Kidney epithelial cell (primary cell): ENCODE results near the gene XRCC1. TPM values are rescaled to one million over a fixed set of nuclear protein-coding genes. Genes with fewer than 3 reads are reported as not detected.
A peak's percentile ranks its signal among the peaks of the same experiment; 100 is the strongest.

Experiments used
- DNase-seq: peaks from one replicate; pipeline ENCODE4 v3.0.0-alpha.2; 2010; ENCODE audit warnings: low read depth
- H3K27me3 ChIP-seq: 2 replicates; pipeline ENCODE4 v1.6.0; 2011; ENCODE audit warnings: low read length; ENCODE audit not compliant: control insufficient read depth, insufficient read depth
- H3K36me3 ChIP-seq: 2 replicates; pipeline ENCODE4 v1.5.1; 2011; ENCODE audit warnings: low read length; ENCODE audit not compliant: control insufficient read depth, insufficient read depth
- H3K4me3 ChIP-seq: 2 replicates; pipeline ENCODE4 v1.5.1; 2011; ENCODE audit warnings: low read depth, mild to moderate bottlenecking, control low read depth, low read length
- CTCF ChIP-seq: IDR thresholded peaks from 2 replicates; pipeline ENCODE4 v1.5.1; 2011; ENCODE audit warnings: mild to moderate bottlenecking, moderate library complexity, low read length, control low read depth, inconsistent platforms; ENCODE audit not compliant: insufficient read depth, poor library complexity, severe bottlenecking
- total RNA-seq: library from RNA; depleted of rRNA; stranded (reverse); fragments of >200 nt; gene quantifications from 2 replicates; pipeline ENCODE4 v1.2.3, GENCODE V29; 2015

XRCC1 gene
- total RNA-seq, 1 donor from 2014 or later, result 32.9 TPM

GRCh38 chr19:43584484-43584883, 9.2 kb upstream of the XRCC1 start:
- H3K4me3 ChIP-seq, result no peak overlapping the region
- H3K36me3 ChIP-seq, result peaks cover 2% of the 10 kb centered on the region
- TF ChIP-seq CTCF, result no peak
- no peaks in the 10 kb centered on the region for H3K27me3 ChIP-seq
- peak; percentile 32 for DNase-seq

- no peak for TF ChIP-seq CTCF
- no peak overlapping the region for H3K4me3 ChIP-seq
- H3K36me3 ChIP-seq, result peaks cover 2% of the 10 kb centered on the region
- no peak for DNase-seq
- H3K27me3 ChIP-seq, result no peaks in the 10 kb centered on the region
These were observed 7.2 kb upstream of the XRCC1 start for GRCh38 chr19:43582495-43582894.

GRCh38 chr19:43581467-43581866, 6.1 kb upstream of the XRCC1 start:
- Histone ChIP-seq H3K27me3 (no peaks in the 10 kb centered on the region), H3K4me3 (no peak overlapping the region), H3K36me3 (peaks cover 2% of the 10 kb centered on the region)
- TF ChIP-seq CTCF, result no peak
- no peak for DNase-seq

GRCh38 chr19:43578787-43579186, 3.5 kb upstream of the XRCC1 start:
- Histone ChIP-seq H3K36me3 (no peaks in the 10 kb centered on the region), H3K4me3 (no peak overlapping the region), H3K27me3 (no peaks in the 10 kb centered on the region)
- DNase-seq, result no peak
- no peak for TF ChIP-seq CTCF

GRCh38 chr19:43575955-43576878, 890 bp upstream of the XRCC1 start:
- DNase-seq, result no peak
- H3K36me3 ChIP-seq, result no peaks in the 10 kb centered on the region
- no peak for TF ChIP-seq CTCF
- peak overlapping the region; percentile 32 for H3K4me3 ChIP-seq
- H3K27me3 ChIP-seq, result no peaks in the 10 kb centered on the region
